Measurements from ENCODE around the gene CYLD.

Gene CYLD

GRCh38 chr16:50845296-50845695, 103.4 kb downstream of the CYLD start:
- Histone ChIP-seq H3K36me3 (replicated peaks) (no peaks in the 10 kb centered on the region), H3K27me3 (replicated peaks) (no peaks in the 10 kb centered on the region), H3K4me3 (ENCODE audit: low read depth, low read length) (no peak overlapping the region), H3K27ac (no peak overlapping the region)
- TF ChIP-seq CTCF (IDR thresholded peaks at IDR 0.05; ENCODE audit: low read depth, low read length, missing control alignments) = no peak
- in situ Hi-C loops (cut with HindIII; ENCODE audit: low pct_ligation_motif_present, low sequenced_read_pairs) = no loop called here
- DNase-seq = no peak

- in situ Hi-C loops (cut with HindIII; ENCODE audit: low pct_ligation_motif_present, low sequenced_read_pairs) = no loop called here
- no peak for DNase-seq
- H3K27ac ChIP-seq = no peak overlapping the region
- no peak for TF ChIP-seq CTCF (IDR thresholded peaks at IDR 0.05; ENCODE audit: low read depth, low read length, missing control alignments)
- H3K4me3 ChIP-seq (ENCODE audit: low read depth, low read length) = no peak overlapping the region
- no peaks in the 10 kb centered on the region for H3K36me3 ChIP-seq (replicated peaks)
- no peaks in the 10 kb centered on the region for H3K27me3 ChIP-seq (replicated peaks)
Observed at GRCh38 chr16:50846511-50846910, 104.6 kb downstream of the CYLD start.

- H3K36me3 ChIP-seq (replicated peaks) = no peaks in the 10 kb centered on the region
- H3K4me3 ChIP-seq (ENCODE audit: low read depth, low read length) = no peak overlapping the region
- no peak for TF ChIP-seq CTCF (IDR thresholded peaks at IDR 0.05; ENCODE audit: low read depth, low read length, missing control alignments)
- H3K27me3 ChIP-seq (replicated peaks) = no peaks in the 10 kb centered on the region
- in situ Hi-C loops (cut with HindIII; ENCODE audit: low pct_ligation_motif_present, low sequenced_read_pairs) = no loop called here
- no peak for DNase-seq
- no peak overlapping the region for H3K27ac ChIP-seq
Observed at GRCh38 chr16:50847166-50847565, 105.3 kb downstream of the CYLD start.

- no peak for DNase-seq
- Histone ChIP-seq H3K36me3 (replicated peaks) (no peaks in the 10 kb centered on the region), H3K4me3 (ENCODE audit: low read depth, low read length) (no peak overlapping the region), H3K27ac (no peak overlapping the region), H3K27me3 (replicated peaks) (no peaks in the 10 kb centered on the region)
- no peak for TF ChIP-seq CTCF (IDR thresholded peaks at IDR 0.05; ENCODE audit: low read depth, low read length, missing control alignments)
- in situ Hi-C loops (cut with HindIII; ENCODE audit: low pct_ligation_motif_present, low sequenced_read_pairs) = no loop called here
Observed at GRCh38 chr16:50848755-50849514, 107.0 kb downstream of the CYLD start.
